ENCODE data around the gene TBC1D22B. TPM values are rescaled to one million over a fixed set of nuclear protein-coding genes. Genes with fewer than 3 reads are reported as not detected.

TBC1D22B gene, protein sequence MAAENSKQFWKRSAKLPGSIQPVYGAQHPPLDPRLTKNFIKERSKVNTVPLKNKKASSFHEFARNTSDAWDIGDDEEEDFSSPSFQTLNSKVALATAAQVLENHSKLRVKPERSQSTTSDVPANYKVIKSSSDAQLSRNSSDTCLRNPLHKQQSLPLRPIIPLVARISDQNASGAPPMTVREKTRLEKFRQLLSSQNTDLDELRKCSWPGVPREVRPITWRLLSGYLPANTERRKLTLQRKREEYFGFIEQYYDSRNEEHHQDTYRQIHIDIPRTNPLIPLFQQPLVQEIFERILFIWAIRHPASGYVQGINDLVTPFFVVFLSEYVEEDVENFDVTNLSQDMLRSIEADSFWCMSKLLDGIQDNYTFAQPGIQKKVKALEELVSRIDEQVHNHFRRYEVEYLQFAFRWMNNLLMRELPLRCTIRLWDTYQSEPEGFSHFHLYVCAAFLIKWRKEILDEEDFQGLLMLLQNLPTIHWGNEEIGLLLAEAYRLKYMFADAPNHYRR
- total RNA-seq (2014; rRNA removed; shearing (Covaris generic)) (5.0 and 12.1 TPM in 2 replicates), polyA plus RNA-seq (2016; fragmentation: Nextera tagmentation; extraction: Ambion mirVana) (7.4 and 8.3 TPM in 2 replicates)

DNA sequence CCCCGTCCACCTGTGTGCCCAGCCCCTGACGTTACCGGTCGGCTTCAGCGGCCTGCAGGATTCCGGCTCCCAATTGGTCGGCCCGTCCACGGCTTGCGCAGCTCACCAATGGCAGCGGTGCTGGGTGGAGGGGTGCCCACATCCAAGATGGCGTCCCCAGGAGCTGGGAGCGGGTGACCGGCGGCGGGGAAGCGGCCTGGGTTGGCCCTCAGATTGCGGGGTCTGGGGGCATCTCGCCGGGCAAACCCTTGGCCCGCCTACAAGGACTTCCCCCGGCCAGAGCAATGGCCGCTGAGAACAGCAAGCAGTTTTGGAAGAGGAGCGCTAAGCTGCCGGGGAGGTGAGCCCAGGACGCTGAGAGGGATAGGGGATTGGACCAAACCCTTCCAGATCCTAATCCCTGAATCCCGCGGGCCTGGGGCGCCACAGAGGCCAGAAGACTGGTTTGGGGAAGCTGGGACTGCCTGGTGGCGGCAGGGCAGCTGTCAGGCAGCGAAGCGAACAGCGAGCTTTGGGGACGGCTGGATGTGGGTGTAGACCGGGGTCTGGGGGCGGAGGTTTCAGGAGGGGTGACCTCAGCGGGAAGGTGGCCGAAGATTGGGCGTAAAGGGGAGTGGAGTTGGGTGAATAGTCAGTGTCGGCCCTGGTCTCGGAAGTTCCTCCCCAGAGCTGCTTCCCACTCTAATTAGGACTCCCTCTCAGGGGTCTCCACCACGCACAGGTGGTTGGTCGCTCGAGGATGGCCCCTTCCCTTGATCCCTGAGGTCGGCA lies at the start of gene TBC1D22B, which contains the start of gene TMEM217:
Gene TBC1D22B (plus strand): TSS at position 139 of the 771 bp plus-strand sequence. CDS start 146 bp downstream, at position 285.
Gene TMEM217 (minus strand): TSS at position 511 of the 771 bp plus-strand sequence. CDS start 39,114 bp downstream, outside the sequence.
- Histone ChIP-seq H3K27ac (peak within 1 kb of the TSS; percentile 77), H3K4me2 (ENCODE audit: unreplicated experiment) (peak within 1 kb of the TSS; percentile 98), H3K36me3 (ENCODE audit: low read depth) (no peaks in the 10 kb centered on the region), H3K4me1 (ENCODE audit: insufficient read depth) (peaks cover 11% of the 10 kb centered on the region), H2AFZ (peak within 1 kb of the TSS; percentile 91), H3K9ac (peak within 1 kb of the TSS; percentile 98), H4K20me1 (ENCODE audit: insufficient read depth) (no peaks in the 10 kb centered on the region), H3K27me3 (replicated peaks; ENCODE audit: insufficient read depth) (no peaks in the 10 kb centered on the region), H3F3A (ENCODE audit: insufficient read depth) (0 out of 2 replicates have a peak, but pooled peaks cover 3% of the 10 kb centered on the region), H3K9me2 (ENCODE audit: insufficient read depth) (no peaks in the 10 kb centered on the region), H3K9me3 (ENCODE audit: low read depth) (no peaks in the 10 kb centered on the region), H3K4me3 (peak within 1 kb of the TSS; percentile 91), H3K79me2 (ENCODE audit: insufficient read depth) (peaks cover 52% of the 10 kb centered on the region)
- in situ Hi-C loops (cut with MboI): no loop called here
- peak; percentile 98 for DNase-seq
- TF ChIP-seq EZH2phosphoT487 (IDR thresholded peaks at IDR 0.05; ENCODE audit: insufficient read depth, low read depth): no peak
- TF ChIP-seq EZH2 (IDR thresholded peaks at IDR 0.05; ENCODE audit: insufficient read depth, poor library complexity, severe bottlenecking): no peak
- 1% methylated on average over 36 to 41 of the region's 45 CpGs for WGBS, 2 experiments (ENCODE audit: low coverage in 1 of 2, low lambda C conversion rate in 2 of 2, missing lambda C conversion rate in 2 of 2)

DNA sequence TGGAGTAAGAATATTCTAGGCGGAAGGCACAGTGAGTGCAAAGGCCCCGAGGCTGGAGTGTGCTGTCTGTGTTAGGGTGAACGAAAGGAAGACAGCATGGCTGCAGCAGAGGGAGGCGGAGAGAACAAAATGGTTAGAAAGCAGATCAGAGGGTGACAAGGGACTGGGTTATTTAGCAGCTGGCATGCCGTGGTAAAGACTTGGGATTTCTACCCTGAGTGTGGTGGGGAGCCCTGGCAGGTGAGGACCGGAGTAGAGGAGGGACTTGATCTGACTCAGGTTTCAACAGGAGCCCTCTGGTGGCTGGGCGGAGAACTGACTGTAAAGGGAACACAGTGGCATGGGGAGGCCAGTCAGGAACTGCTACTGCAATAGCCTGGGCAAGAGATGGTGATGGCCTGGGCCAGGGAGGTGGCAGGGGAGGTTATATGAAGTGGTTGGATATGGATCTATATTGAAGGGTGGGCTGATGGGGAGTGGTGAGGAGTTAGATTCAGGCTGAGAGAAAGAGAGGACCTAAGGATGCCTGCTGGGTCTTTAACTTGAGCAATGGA lies 49.6 kb upstream of the TBC1D22B start:
- H3K9me2 ChIP-seq (ENCODE audit: insufficient read depth): no peaks in the 10 kb centered on the region
- 0 out of 2 replicates have a peak, but pooled peaks cover 6% of the 10 kb centered on the region for H3K4me1 ChIP-seq (ENCODE audit: insufficient read depth)
- no peaks in the 10 kb centered on the region for H3K36me3 ChIP-seq (ENCODE audit: low read depth)
- no peaks in the 10 kb centered on the region for H3F3A ChIP-seq (ENCODE audit: insufficient read depth)
- no peaks in the 10 kb centered on the region for H3K9me3 ChIP-seq (ENCODE audit: low read depth)
- H3K4me3 ChIP-seq: no peak overlapping the region
- DNase-seq: peak; percentile 76
- no peak overlapping the region for H3K27ac ChIP-seq
- H3K79me2 ChIP-seq (ENCODE audit: insufficient read depth): no peaks in the 10 kb centered on the region
- H3K4me2 ChIP-seq (ENCODE audit: unreplicated experiment): no peak overlapping the region
- H4K20me1 ChIP-seq (ENCODE audit: insufficient read depth): no peaks in the 10 kb centered on the region; the same call in 1 of the 2 replicates
- WGBS, 2 experiments (ENCODE audit: low coverage in 1 of 2, low lambda C conversion rate in 2 of 2, missing lambda C conversion rate in 2 of 2): 34 to 37% methylated on average over 7 of the region's 7 CpGs
- no peak overlapping the region for H3K9ac ChIP-seq
- H3K27me3 ChIP-seq (replicated peaks; ENCODE audit: insufficient read depth): no peaks in the 10 kb centered on the region
- no peak overlapping the region for H2AFZ ChIP-seq
- TF ChIP-seq EZH2phosphoT487 (IDR thresholded peaks at IDR 0.05; ENCODE audit: insufficient read depth, low read depth): no peak
- TF ChIP-seq EZH2 (IDR thresholded peaks at IDR 0.05; ENCODE audit: insufficient read depth, poor library complexity, severe bottlenecking): no peak
- in situ Hi-C loops (cut with MboI): loop anchor here (25.0 kb wide), 1 partner anchor 321 kb away; the partner anchor contains the start of gene C6orf89

DNA sequence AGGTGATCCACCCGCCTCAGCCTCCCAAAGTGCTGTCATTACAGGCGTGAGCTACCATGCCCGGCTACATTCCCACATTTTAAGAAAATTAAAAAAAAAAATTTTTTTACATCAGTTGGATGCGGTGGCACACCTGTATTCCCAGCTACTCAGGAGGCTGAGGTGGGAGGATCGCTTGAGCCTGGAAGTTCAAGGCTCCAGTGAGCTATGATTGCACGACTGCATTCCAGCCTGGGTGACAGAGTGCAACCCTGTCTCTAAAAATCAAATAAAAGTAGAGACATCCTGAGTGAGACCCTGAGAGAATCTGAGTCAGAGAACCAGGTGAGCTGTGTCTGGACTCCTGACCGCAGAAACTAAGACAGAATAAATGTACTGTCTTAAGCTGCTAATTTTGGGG lies 48.8 kb upstream of the TBC1D22B start:
- in situ Hi-C loops (cut with MboI): loop anchor here (25.0 kb wide), 1 partner anchor 321 kb away; the partner anchor contains the start of gene C6orf89

More for the DNA sequence above, 48.8 kb upstream of the TBC1D22B start:
- no peak for DNase-seq
- no peaks in the 10 kb centered on the region for H3F3A ChIP-seq (ENCODE audit: insufficient read depth)
- H4K20me1 ChIP-seq (ENCODE audit: insufficient read depth): no peaks in the 10 kb centered on the region; the same call in 1 of the 2 replicates
- no peak overlapping the region for H3K4me2 ChIP-seq (ENCODE audit: unreplicated experiment)
- H2AFZ ChIP-seq: no peak overlapping the region
- 78 to 85% methylated on average over 7 of the region's 7 CpGs for WGBS, 2 experiments (ENCODE audit: low coverage in 1 of 2, low lambda C conversion rate in 2 of 2, missing lambda C conversion rate in 2 of 2)
- no peak for TF ChIP-seq EZH2 (IDR thresholded peaks at IDR 0.05; ENCODE audit: insufficient read depth, poor library complexity, severe bottlenecking)
- no peak for TF ChIP-seq EZH2phosphoT487 (IDR thresholded peaks at IDR 0.05; ENCODE audit: insufficient read depth, low read depth)
- no peaks in the 10 kb centered on the region for H3K9me3 ChIP-seq (ENCODE audit: low read depth)
- H3K36me3 ChIP-seq (ENCODE audit: low read depth): no peaks in the 10 kb centered on the region
- no peak overlapping the region for H3K9ac ChIP-seq
- 0 out of 2 replicates have a peak, but pooled peaks cover 6% of the 10 kb centered on the region for H3K4me1 ChIP-seq (ENCODE audit: insufficient read depth)
- no peaks in the 10 kb centered on the region for H3K9me2 ChIP-seq (ENCODE audit: insufficient read depth)
- H3K4me3 ChIP-seq: no peak overlapping the region
- H3K79me2 ChIP-seq (ENCODE audit: insufficient read depth): no peaks in the 10 kb centered on the region
- no peak overlapping the region for H3K27ac ChIP-seq
- H3K27me3 ChIP-seq (replicated peaks; ENCODE audit: insufficient read depth): no peaks in the 10 kb centered on the region
